Measurements from ENCODE around the gene PTPRN2. TPM values are rescaled to one million over a fixed set of nuclear protein-coding genes. Genes with fewer than 3 reads are reported as not detected.

Gene PTPRN2
- polyA plus RNA-seq, 4 donors = 1.6 to 11.7 (median 4.0) TPM

- Histone ChIP-seq H3K4me3 (ENCODE audit: low read depth in 1 of 3, low read length in 3 of 3) (no peak overlapping the region), H3K36me3 (ENCODE audit: control insufficient read depth in 3 of 3, insufficient read depth in 2 of 3, low read depth in 1 of 3, low read length in 3 of 3) (no peaks in the 10 kb centered on the region), H3K4me1 (ENCODE audit: control insufficient read depth in 3 of 3, insufficient read depth in 2 of 3, low read depth in 1 of 3, low read length in 2 of 3) (no peaks in the 10 kb centered on the region), H3K9me3 (ENCODE audit: control insufficient read depth in 2 of 2, insufficient read depth in 1 of 2, low read depth in 1 of 2, low read length in 1 of 2) (peaks cover 0 to 15% of the 10 kb centered on the region in 2 donors), H3K27me3 (ENCODE audit: control insufficient read depth in 3 of 3, insufficient read depth in 3 of 3, low read length in 3 of 3) (no peaks in the 10 kb centered on the region), H3K27ac (ENCODE audit: low read depth in 1 of 3, low read length in 2 of 3) (no peak overlapping the region)
- DNase-seq = no peak
- WGBS, 3 donors = 86 to 91% (median 87%) methylated on average over 13 to 29 of the region's 29 CpGs
- no peak for FAIRE-seq
Observed at GRCh38 chr7:157866336-157866924, 721.2 kb downstream of the PTPRN2 start.

- no peak for DNase-seq
- 84 to 86% (median 85%) methylated on average over 27 of the region's 27 CpGs for WGBS, 3 donors
- no peak overlapping the region for H3K27ac ChIP-seq (ENCODE audit: low read depth in 1 of 3, low read length in 2 of 3)
- H3K36me3 ChIP-seq (ENCODE audit: control insufficient read depth in 3 of 3, insufficient read depth in 2 of 3, low read depth in 1 of 3, low read length in 3 of 3) = no peaks in the 10 kb centered on the region
- no peaks in the 10 kb centered on the region for H3K4me1 ChIP-seq (ENCODE audit: control insufficient read depth in 3 of 3, insufficient read depth in 2 of 3, low read depth in 1 of 3, low read length in 2 of 3)
- H3K9me3 ChIP-seq (ENCODE audit: control insufficient read depth in 2 of 2, insufficient read depth in 1 of 2, low read depth in 1 of 2, low read length in 1 of 2) = peaks cover 0 to 15% of the 10 kb centered on the region in 2 donors
- H3K27me3 ChIP-seq (ENCODE audit: control insufficient read depth in 3 of 3, insufficient read depth in 3 of 3, low read length in 3 of 3) = no peaks in the 10 kb centered on the region
- H3K4me3 ChIP-seq (ENCODE audit: low read depth in 1 of 3, low read length in 3 of 3) = no peak overlapping the region
- no peak for FAIRE-seq
Observed at GRCh38 chr7:157865351-157866165, 722.1 kb downstream of the PTPRN2 start.

DNA sequence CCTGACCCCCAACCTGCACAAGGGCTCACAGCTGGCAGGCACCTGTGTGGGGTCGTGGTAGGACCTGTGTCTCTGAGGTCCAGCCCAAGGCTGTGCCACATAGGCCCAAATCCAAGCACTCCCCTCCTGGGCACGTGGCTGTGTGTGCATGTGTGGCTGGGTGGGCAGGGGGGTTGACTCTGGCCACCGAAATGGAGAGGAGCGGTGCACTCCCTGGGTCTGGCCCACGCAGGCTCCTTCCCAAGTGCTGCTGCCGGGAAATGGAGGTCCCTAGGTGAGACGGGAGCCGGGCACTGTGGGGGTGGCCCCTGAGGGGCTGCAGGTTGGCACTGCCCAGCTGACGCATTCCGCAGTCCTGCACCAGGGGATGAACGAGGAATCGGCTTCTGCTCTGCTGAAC is 722.7 kb downstream of the PTPRN2 start:
- FAIRE-seq (no peak), DNase-seq (no peak)
- Histone ChIP-seq H3K4me1 (ENCODE audit: control insufficient read depth in 3 of 3, insufficient read depth in 2 of 3, low read depth in 1 of 3, low read length in 2 of 3) (no peaks in the 10 kb centered on the region), H3K4me3 (ENCODE audit: low read depth in 1 of 3, low read length in 3 of 3) (no peak overlapping the region), H3K27ac (ENCODE audit: low read depth in 1 of 3, low read length in 2 of 3) (no peak overlapping the region), H3K9me3 (ENCODE audit: control insufficient read depth in 2 of 2, insufficient read depth in 1 of 2, low read depth in 1 of 2, low read length in 1 of 2) (peaks cover 0 to 14% of the 10 kb centered on the region in 2 donors), H3K27me3 (ENCODE audit: control insufficient read depth in 3 of 3, insufficient read depth in 3 of 3, low read length in 3 of 3) (no peaks in the 10 kb centered on the region), H3K36me3 (ENCODE audit: control insufficient read depth in 3 of 3, insufficient read depth in 2 of 3, low read depth in 1 of 3, low read length in 3 of 3) (no peaks in the 10 kb centered on the region)
- WGBS, 3 donors = 74 to 88% (median 87%) methylated on average over 12 of the region's 12 CpGs

DNA sequence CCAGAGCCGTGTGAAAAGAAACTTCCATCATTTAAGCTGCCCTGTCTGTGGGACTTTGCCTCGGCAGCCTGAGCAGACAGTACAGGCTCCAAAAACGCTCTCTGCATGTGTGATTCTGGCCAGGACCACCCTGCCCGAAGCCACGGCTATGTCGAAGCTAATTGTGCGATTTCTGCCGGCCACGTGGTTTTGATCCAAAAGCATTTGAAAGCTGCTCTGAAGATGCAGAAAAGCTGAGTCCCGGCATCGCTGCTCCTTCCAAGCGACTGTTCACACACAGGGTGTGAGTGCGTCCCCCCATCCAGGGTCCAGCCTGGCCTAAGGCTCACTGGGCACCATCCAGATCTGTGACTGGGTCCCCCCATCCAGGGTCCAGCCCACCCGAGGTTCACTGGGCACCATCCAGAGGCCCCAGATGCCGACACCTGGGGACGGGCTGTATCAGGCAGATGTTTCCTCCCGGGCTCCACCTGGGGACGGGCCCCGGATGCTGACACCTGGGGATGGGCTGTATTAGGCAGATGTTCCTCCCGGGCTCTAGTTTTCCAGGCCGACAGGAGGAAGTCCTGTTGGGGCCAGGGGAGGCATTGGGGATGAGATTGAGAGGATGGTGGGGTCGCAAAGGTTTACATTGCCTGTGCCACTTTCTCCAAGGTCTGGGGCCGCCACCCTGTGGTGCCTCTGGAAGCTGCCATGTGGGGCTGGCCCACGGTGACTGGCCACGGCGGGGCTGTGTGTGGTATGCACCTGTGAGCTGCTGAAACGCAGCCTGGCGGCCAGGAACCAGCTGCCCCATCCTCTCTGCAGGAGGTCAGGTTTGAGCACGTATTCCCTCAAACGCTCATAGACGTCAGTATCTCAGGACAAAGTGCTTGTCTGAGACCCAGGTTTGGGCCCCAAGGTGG is 723.5 kb downstream of the PTPRN2 start:
- Histone ChIP-seq H3K4me3 (ENCODE audit: low read depth in 1 of 3, low read length in 3 of 3) (no peak overlapping the region), H3K27me3 (ENCODE audit: control insufficient read depth in 3 of 3, insufficient read depth in 3 of 3, low read length in 3 of 3) (no peaks in the 10 kb centered on the region), H3K27ac (ENCODE audit: low read depth in 1 of 3, low read length in 2 of 3) (no peak overlapping the region), H3K36me3 (ENCODE audit: control insufficient read depth in 3 of 3, insufficient read depth in 2 of 3, low read depth in 1 of 3, low read length in 3 of 3) (no peaks in the 10 kb centered on the region), H3K4me1 (ENCODE audit: control insufficient read depth in 3 of 3, insufficient read depth in 2 of 3, low read depth in 1 of 3, low read length in 2 of 3) (no peaks in the 10 kb centered on the region), H3K9me3 (ENCODE audit: control insufficient read depth in 2 of 2, insufficient read depth in 1 of 2, low read depth in 1 of 2, low read length in 1 of 2) (peaks cover 0 to 12% of the 10 kb centered on the region in 2 donors)
- DNase-seq = no peak
- no peak for FAIRE-seq
- 80 to 83% (median 80%) methylated on average over 31 of the region's 31 CpGs for WGBS, 3 donors

GRCh38 chr7:157863176-157863575 is 724.4 kb downstream of the PTPRN2 start:
- Histone ChIP-seq H3K9me3 (ENCODE audit: control insufficient read depth in 2 of 2, insufficient read depth in 1 of 2, low read depth in 1 of 2, low read length in 1 of 2) (peaks cover 0 to 7% of the 10 kb centered on the region in 2 donors), H3K4me3 (ENCODE audit: low read depth in 1 of 3, low read length in 3 of 3) (no peak overlapping the region), H3K4me1 (ENCODE audit: control insufficient read depth in 3 of 3, insufficient read depth in 2 of 3, low read depth in 1 of 3, low read length in 2 of 3) (no peaks in the 10 kb centered on the region), H3K27ac (ENCODE audit: low read depth in 1 of 3, low read length in 2 of 3) (no peak overlapping the region), H3K27me3 (ENCODE audit: control insufficient read depth in 3 of 3, insufficient read depth in 3 of 3, low read length in 3 of 3) (no peaks in the 10 kb centered on the region), H3K36me3 (ENCODE audit: control insufficient read depth in 3 of 3, insufficient read depth in 2 of 3, low read depth in 1 of 3, low read length in 3 of 3) (no peaks in the 10 kb centered on the region)
- FAIRE-seq (no peak), DNase-seq (no peak)
- 81 to 85% (median 82%) methylated on average over 12 of the region's 12 CpGs for WGBS, 3 donors

DNA sequence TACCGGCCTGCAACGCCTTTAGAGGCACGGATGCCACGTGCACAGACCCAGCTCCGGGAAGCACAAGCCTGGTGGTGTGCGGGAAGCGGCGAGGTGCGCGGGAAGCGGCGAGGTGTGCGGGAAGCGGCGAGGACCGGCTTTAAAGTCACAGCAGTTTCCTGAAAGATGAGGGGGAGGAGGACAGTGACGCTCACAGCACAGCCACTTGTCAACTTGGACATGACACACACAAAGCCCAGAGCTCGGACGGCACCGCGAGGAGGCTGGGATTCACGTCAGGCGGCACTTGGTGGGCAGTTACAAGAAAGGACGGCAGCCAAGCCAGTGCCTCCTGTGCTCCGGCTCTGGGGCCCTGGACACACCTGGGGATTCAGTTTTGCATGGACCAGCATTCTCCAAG is 724.9 kb downstream of the PTPRN2 start:
- H3K27ac ChIP-seq (ENCODE audit: low read depth in 1 of 3, low read length in 2 of 3) = no peak overlapping the region
- H3K4me1 ChIP-seq (ENCODE audit: control insufficient read depth in 3 of 3, insufficient read depth in 2 of 3, low read depth in 1 of 3, low read length in 2 of 3) = no peaks in the 10 kb centered on the region
- H3K4me3 ChIP-seq (ENCODE audit: low read depth in 1 of 3, low read length in 3 of 3) = no peak overlapping the region
- FAIRE-seq (no peak), DNase-seq (no peak)
- H3K9me3 ChIP-seq (ENCODE audit: control insufficient read depth in 2 of 2, insufficient read depth in 1 of 2, low read depth in 1 of 2, low read length in 1 of 2) = peaks cover 0 to 3% of the 10 kb centered on the region in 2 donors
- no peaks in the 10 kb centered on the region for H3K27me3 ChIP-seq (ENCODE audit: control insufficient read depth in 3 of 3, insufficient read depth in 3 of 3, low read length in 3 of 3)
- 83 to 90% (median 85%) methylated on average over 25 of the region's 25 CpGs for WGBS, 3 donors
- no peaks in the 10 kb centered on the region for H3K36me3 ChIP-seq (ENCODE audit: control insufficient read depth in 3 of 3, insufficient read depth in 2 of 3, low read depth in 1 of 3, low read length in 3 of 3)

DNA sequence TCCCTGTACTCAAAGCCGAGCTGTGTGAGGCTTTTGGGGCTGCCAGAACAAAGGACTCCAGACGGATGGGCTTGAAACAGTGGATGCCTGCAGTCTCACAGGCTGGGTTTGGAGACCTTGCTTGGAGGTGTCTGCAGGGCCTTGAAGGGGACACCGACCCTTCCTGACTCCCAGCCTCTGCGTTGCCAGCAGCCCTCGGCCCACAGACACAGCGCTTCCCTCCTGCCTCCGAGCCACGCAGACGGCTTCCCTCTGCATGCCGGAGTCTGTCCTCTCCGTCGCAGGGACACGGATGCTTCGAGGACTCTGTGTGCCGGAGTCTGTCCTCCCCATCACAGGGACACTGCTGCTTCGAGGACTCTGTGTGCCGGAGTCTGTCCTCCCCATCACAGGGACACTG is 726.1 kb downstream of the PTPRN2 start:
- no peaks in the 10 kb centered on the region for H3K9me3 ChIP-seq (ENCODE audit: control insufficient read depth in 2 of 2, insufficient read depth in 1 of 2, low read depth in 1 of 2, low read length in 1 of 2)

DNA sequence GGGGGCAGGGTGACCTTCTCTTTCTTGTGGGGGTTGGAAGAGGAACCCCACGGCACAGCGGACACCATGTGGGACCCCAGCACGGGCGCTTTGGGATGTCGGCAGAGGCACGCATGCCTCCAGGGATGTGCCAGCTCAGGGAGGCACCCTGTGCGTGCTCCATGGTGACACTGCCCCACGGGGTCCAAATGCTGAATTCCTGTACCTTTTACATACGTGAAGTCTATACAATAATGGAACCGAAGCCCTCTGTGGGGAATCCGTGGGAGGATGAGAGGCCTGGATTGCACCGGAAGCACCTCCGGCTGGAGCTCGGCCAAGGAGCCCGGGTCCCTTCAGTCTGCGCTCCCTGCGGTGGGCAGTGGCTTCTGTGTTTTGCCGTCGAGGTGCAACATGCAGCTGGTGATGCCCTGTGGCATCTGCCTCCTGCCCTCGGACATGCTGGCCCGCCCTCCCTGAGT is 726.6 kb downstream of the PTPRN2 start:
- H3K4me3 ChIP-seq (ENCODE audit: low read depth in 1 of 3, low read length in 3 of 3) = no peak overlapping the region
- FAIRE-seq = no peak
- no peaks in the 10 kb centered on the region for H3K27me3 ChIP-seq (ENCODE audit: control insufficient read depth in 3 of 3, insufficient read depth in 3 of 3, low read length in 3 of 3)
- 89 to 92% (median 90%) methylated on average over 21 of the region's 21 CpGs for WGBS, 3 donors
- H3K27ac ChIP-seq (ENCODE audit: low read depth in 1 of 3, low read length in 2 of 3) = no peak overlapping the region
- no peaks in the 10 kb centered on the region for H3K4me1 ChIP-seq (ENCODE audit: control insufficient read depth in 3 of 3, insufficient read depth in 2 of 3, low read depth in 1 of 3, low read length in 2 of 3)
- no peaks in the 10 kb centered on the region for H3K36me3 ChIP-seq (ENCODE audit: control insufficient read depth in 3 of 3, insufficient read depth in 2 of 3, low read depth in 1 of 3, low read length in 3 of 3)
- no peaks in the 10 kb centered on the region for H3K9me3 ChIP-seq (ENCODE audit: control insufficient read depth in 2 of 2, insufficient read depth in 1 of 2, low read depth in 1 of 2, low read length in 1 of 2)
- DNase-seq = no peak

More for the DNA sequence above, 726.1 kb downstream of the PTPRN2 start:
- Histone ChIP-seq H3K27me3 (ENCODE audit: control insufficient read depth in 3 of 3, insufficient read depth in 3 of 3, low read length in 3 of 3) (no peaks in the 10 kb centered on the region), H3K27ac (ENCODE audit: low read depth in 1 of 3, low read length in 2 of 3) (no peak overlapping the region), H3K36me3 (ENCODE audit: control insufficient read depth in 3 of 3, insufficient read depth in 2 of 3, low read depth in 1 of 3, low read length in 3 of 3) (no peaks in the 10 kb centered on the region), H3K4me1 (ENCODE audit: control insufficient read depth in 3 of 3, insufficient read depth in 2 of 3, low read depth in 1 of 3, low read length in 2 of 3) (no peaks in the 10 kb centered on the region), H3K4me3 (ENCODE audit: low read depth in 1 of 3, low read length in 3 of 3) (no peak overlapping the region)
- WGBS, 3 donors = 92 to 93% (median 92%) methylated on average over 15 to 17 of the region's 17 CpGs
- DNase-seq = no peak
- no peak for FAIRE-seq
